ENCODE results near the gene SLC26A5. TPM values are rescaled to one million over a fixed set of nuclear protein-coding genes. Genes with fewer than 3 reads are reported as not detected.

Gene SLC26A5
- total RNA-seq, 4 donors from 2014 or later, result 0.19 TPM; not detected in 3

DNA sequence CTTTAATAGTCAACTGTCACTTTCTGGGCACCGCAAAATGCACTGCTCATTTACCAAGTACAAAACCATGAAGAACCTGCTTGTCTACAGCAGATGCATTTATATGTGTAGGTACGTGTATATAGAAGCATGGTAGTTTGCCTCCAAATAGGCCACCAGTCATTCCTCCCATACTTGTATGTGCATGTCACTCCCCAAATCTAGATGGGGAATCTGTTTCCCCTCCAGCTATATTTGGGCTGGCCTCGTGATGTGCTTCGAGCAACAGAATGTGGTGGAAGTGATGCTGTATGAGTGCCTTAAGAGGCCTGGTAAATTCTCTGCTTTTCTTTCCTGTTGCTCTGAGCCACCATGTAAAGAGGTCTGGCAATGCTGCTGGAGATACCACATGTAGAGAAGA, 51.4 kb downstream of the SLC26A5 start:
- Histone ChIP-seq H3K4me1 (no peaks in the 10 kb centered on the region), H3K36me3 (no peaks in the 10 kb centered on the region), H3K27ac (no peak overlapping the region), H3K4me3 (no peak overlapping the region), H3K9me3 (no peaks in the 10 kb centered on the region), H3K27me3 (no peaks in the 10 kb centered on the region)
- WGBS, 2 donors, result 76 to 80% methylated on average over 2 to 4 of the region's 4 CpGs
- intact Hi-C loops (cut with DNase I), result no loop called here
- DNase-seq, result no peak
- TF ChIP-seq POLR2A (IDR thresholded peaks at IDR 0.05), result no peak
- TF ChIP-seq, protein P1, sequence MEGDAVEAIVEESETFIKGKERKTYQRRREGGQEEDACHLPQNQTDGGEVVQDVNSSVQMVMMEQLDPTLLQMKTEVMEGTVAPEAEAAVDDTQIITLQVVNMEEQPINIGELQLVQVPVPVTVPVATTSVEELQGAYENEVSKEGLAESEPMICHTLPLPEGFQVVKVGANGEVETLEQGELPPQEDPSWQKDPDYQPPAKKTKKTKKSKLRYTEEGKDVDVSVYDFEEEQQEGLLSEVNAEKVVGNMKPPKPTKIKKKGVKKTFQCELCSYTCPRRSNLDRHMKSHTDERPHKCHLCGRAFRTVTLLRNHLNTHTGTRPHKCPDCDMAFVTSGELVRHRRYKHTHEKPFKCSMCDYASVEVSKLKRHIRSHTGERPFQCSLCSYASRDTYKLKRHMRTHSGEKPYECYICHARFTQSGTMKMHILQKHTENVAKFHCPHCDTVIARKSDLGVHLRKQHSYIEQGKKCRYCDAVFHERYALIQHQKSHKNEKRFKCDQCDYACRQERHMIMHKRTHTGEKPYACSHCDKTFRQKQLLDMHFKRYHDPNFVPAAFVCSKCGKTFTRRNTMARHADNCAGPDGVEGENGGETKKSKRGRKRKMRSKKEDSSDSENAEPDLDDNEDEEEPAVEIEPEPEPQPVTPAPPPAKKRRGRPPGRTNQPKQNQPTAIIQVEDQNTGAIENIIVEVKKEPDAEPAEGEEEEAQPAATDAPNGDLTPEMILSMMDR (IDR thresholded peaks at IDR 0.05), result no peak

DNA sequence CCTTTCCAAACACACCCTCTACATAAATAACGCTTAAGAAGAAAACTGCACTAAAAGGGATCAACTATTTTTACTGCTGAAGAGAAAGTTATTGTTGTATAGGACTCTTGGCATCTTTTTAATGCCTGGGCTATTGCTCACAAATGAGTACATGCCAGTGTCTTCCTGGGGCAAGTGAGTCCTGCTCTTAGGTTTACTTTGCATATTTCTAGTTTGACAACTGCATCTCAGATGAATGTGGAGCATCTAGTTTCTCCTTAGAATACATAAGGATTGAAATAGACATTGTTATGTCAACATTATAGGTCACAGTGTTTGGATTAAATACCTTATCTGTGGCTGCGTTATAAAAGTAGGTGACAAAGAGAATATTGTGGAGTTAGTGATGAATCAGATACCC, 54.0 kb downstream of the SLC26A5 start:
- Histone ChIP-seq H3K4me1 (no peaks in the 10 kb centered on the region), H3K9me3 (no peaks in the 10 kb centered on the region), H3K36me3 (no peaks in the 10 kb centered on the region), H3K27me3 (no peaks in the 10 kb centered on the region), H3K27ac (no peak overlapping the region), H3K4me3 (no peak overlapping the region)
- intact Hi-C loops (cut with DNase I), result no loop called here
- no peak for DNase-seq
- WGBS, 2 donors, result 38 to 74% methylated on average over 2 of the region's 2 CpGs
- no peak for TF ChIP-seq POLR2A (IDR thresholded peaks at IDR 0.05)
- TF ChIP-seq, protein P1 (IDR thresholded peaks at IDR 0.05), result no peak

DNA sequence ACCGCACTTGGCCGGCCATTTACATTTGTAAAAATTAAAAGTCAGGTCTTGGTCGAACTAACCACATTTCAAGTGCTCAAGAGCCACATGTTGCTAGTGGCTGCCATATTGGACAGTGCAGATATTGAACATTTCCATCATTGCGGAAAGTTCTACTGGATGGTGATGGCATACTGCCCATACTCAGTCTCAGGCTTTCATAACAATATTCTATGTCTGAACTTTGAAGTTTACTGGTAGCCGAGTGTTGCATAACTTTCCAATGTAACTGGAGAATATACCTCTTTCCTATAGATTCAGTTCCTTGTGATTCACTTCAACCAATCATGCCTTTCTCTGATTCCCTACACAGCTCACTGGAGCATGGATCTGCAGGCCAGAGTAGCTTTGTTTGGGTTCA, 54.9 kb downstream of the SLC26A5 start:
- intact Hi-C loops (cut with DNase I), result no loop called here
- TF ChIP-seq, protein P1 (IDR thresholded peaks at IDR 0.05), result no peak
- no peak for TF ChIP-seq POLR2A (IDR thresholded peaks at IDR 0.05)
- Histone ChIP-seq H3K36me3 (no peaks in the 10 kb centered on the region), H3K4me1 (no peaks in the 10 kb centered on the region), H3K4me3 (no peak overlapping the region), H3K27me3 (no peaks in the 10 kb centered on the region), H3K9me3 (no peaks in the 10 kb centered on the region), H3K27ac (no peak overlapping the region)
- WGBS, 2 donors, result 97 to 98% methylated on average over 5 of the region's 5 CpGs
- no peak for DNase-seq

DNA sequence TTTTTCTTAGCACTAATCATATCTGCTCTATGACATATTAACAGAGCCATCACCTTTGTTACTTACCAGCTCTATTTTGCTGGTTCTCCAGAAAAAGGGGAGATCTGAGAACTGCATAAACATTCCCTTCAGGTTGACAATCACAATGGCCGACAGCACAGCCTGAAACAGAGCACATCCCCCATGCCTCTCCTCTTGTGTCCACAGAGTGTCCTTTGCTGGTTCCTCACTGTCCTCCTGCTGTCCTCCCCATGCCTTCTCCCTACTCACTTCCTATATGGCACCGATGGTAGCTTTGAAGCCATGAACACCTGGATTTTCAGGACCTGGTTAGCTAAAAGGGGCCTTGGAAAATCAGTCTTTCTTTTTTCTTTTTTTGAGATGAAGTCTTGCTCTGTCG, 56.7 kb downstream of the SLC26A5 start:
- Histone ChIP-seq H3K4me3 (no peak overlapping the region), H3K4me1 (no peaks in the 10 kb centered on the region), H3K36me3 (no peaks in the 10 kb centered on the region), H3K9me3 (no peaks in the 10 kb centered on the region), H3K27ac (no peak overlapping the region), H3K27me3 (no peaks in the 10 kb centered on the region)
- WGBS, 2 donors, result 76 to 86% methylated on average over 3 of the region's 3 CpGs
- TF ChIP-seq POLR2A (IDR thresholded peaks at IDR 0.05), result no peak
- TF ChIP-seq, protein P1 (IDR thresholded peaks at IDR 0.05), result no peak
- no peak for DNase-seq
- intact Hi-C loops (cut with DNase I), result no loop called here

DNA sequence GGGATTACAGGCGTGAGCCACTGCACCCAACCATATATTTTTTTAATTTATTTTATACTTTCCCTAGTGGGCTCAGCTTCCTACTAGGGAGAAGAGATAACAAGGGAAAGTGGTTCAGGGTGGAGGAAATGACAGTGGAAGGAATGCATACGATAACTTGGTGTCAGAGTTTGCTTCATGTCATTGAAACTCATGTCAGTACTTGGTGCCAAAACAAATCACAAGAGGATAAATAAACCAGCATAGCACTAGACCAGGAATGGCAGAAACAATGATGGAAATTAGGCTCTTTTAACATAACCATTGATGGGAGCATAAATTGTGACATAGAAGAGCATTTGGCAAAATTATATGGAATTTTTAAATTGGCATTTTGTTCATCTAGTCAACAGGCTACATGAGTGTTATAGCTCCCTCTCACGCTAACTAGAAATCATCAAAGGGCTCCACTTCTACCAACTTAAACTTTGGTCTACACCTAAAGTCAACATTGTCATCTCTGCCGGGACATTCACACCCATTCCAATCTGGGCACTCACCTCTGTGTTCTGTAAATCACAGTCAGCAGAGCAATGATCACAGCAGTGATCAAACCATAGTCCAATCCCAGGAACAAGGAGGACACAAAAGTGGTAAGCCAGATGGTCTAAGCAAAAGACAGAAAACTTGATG, 57.4 kb downstream of the SLC26A5 start:
- 63 to 75% methylated on average over 4 of the region's 4 CpGs for WGBS, 2 donors
- no peaks in the 10 kb centered on the region for H3K4me1 ChIP-seq
- no peaks in the 10 kb centered on the region for H3K27me3 ChIP-seq
- no peak overlapping the region for H3K27ac ChIP-seq
- H3K9me3 ChIP-seq, result no peaks in the 10 kb centered on the region
- no peak overlapping the region for H3K4me3 ChIP-seq
- intact Hi-C loops (cut with DNase I), result no loop called here
- DNase-seq, result no peak
- no peak for TF ChIP-seq POLR2A (IDR thresholded peaks at IDR 0.05)
- TF ChIP-seq, protein P1 (IDR thresholded peaks at IDR 0.05), result no peak
- H3K36me3 ChIP-seq, result no peaks in the 10 kb centered on the region

Measured in esophagus squamous epithelium (tissue), 5 donors.